ELF-1 (cell line): ENCODE measurements around the gene SYCP3.

Source experiments
- DNase-seq: peaks from one replicate; pipeline ENCODE4 v3.0.0-alpha.2; 2016; ENCODE audit warnings: low read depth, low spot score

SYCP3 gene

DNA sequence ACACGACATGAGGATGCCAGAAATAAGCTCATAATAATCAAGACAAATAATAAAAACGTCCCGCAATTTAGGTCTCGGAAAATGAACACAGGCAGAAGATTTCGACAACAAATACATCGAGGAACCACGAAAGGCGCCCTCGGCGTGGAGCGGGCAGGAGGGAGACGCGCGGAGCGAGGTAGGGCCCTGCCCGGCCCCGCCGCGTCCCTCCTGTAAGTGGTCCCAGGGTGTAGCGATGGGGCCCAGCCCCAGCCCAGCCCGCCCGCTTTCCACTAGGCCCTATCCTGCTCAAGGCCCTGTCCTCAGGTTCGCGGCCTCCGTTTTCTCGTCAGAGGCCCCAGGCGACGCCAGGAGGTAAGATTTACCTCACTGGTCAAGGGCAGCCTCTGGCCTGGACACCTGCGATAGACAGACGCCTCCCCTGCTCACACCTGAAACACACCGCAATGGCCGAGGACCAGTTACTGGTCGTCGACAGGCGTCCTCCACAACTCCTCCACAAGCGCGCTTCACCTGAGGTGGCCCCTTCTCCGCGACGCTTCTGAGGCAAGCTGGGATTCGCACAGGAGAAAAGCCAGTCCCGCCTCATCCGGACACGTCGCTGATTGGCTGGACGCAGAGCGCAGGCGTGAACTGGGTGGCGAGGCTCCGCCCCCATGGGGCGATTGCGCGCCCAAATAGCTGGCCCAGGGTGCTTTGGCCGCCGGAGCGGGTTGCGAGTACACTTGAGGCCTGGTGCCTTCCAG is at the start of gene SYCP3:
SYCP3 (minus strand) TSS at position 543 of the 746 bp plus-strand sequence. CDS start 1,527 bp downstream, outside the sequence.
- no peak for DNase-seq

DNA sequence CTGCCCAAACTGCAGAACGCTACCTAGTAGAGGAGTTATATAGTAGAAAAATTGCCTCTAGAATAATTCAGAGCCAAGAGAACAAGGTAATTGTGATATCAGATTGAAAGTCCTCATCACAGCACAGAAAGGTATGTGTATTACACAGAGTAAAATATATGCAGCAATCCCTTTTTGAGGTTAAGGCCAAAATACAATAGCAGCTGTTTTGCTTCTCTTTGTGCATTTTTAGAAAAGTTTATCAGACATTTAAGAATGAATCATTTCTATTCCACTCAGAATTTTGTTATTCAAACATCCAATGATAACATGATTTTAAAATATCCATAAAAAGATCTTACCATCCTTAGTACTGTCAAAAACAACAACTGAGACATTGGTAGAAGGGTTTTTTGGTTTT is 46.4 kb upstream of the SYCP3 start:
- DNase-seq = no peak

DNA sequence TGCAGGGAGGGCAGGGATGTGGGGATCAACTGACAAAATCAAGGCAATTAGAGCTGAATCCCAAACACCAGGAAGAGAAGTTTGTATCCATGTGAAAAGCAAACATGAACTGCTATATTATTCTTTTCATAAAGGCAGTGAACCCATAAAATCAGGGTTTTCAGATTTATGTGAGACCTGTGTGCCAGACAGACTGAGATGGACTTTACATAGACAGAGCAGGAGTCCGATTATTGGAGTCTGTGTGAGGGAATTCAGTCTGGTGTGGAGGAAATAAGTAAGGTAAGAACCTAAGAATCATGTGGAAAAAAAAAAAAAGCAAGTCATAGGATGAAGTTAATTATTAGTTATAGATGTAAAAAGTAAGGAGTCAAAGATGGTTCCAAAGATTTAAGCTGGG is 45.1 kb upstream of the SYCP3 start:
- no peak for DNase-seq

DNA sequence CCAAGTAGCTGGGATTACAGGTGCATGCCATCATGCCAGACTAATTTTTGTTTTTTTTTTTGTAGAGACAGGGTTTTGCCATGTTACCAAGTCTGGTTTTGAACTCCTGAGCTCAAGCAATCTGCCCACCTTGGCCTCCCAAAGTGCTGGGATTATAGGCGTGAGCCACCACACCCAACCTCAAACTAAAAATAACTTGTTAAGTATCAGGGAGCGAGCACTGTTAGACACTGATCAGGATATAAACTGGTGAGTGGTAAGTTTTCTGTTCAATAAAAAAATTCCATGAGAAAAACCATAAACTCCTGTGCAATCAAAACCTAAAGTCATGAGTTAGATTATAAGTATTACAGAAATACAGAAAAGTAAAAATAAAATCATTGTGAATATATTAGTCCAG is 44.6 kb upstream of the SYCP3 start:
- no peak for DNase-seq

DNA sequence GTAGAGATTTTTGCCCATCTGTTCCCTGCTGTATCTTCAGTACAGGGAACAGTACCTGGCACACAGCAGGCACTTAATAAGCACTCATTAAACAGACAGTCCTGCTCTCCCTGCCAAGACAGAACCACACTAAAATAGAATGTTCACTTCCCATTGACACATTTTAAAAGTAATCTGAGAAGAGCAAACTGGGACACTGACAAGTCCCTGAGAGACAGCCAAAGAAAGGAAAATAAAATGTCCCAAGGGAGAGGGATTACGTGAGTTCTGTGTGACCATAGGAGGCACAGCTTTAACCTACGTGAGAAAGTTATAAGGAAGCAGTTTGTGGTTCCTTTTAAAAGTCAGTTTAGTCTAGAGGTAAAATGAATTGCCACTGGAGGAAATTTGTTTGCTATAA is 43.9 kb upstream of the SYCP3 start:
- no peak for DNase-seq

DNA sequence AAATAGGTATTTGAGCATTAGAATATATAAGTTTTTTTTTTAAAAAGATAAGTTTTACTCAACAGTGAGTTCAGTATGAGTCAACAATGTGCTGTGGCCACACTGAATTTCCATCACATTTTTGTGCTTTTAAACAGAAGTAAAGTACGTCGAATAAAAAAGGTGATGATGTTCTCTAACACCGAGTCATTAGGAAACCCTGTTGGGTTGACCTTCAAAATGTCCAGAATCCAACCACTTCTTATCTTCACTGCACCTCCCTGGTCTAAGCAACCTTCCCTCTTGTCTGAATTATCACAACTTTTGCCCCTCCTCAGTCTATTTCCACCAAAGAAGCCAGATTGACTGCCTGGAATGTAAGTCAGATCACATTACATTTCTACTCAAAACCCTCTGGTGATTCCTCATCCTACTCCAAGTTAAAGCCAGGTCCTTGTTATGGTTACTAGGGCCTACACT is 43.0 kb upstream of the SYCP3 start:
- no peak for DNase-seq

DNA sequence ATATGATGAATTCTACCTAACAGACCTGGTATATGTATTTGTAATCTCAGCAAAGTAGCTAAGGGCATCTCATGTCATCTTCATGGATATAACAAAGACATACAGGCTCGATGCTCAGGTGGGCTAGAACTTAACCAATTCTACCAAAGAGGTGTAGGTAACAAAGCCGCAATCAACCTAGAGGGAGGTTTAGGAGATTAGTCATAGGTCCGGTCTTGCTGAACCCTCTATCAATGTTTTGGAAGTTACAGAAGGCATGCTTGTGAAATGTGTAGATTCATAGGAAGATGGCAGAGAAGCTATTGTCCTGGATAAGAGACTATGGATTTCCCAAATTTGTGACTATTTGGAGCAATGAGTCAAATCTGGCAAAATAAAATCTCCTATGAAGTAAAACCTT is 42.6 kb upstream of the SYCP3 start:
- DNase-seq = no peak

DNA sequence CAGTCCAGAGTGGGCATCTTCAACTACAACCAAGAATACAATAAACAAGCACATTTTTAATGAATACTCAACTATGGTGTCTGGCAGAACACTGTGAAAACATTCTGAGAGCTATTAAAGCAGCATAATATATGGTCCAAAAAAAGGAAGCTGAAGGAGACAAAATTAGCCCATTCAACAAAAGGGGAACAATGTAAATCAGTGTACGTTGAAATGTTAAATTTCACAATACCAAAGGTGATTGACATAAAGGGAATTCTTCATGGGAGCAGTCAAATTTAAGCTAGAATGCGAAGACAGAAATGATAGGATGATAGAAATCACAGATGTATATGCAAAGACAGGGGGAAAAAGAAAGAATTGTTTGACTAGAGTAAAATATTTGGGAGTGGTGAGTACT is 41.3 kb upstream of the SYCP3 start:
- no peak for DNase-seq

DNA sequence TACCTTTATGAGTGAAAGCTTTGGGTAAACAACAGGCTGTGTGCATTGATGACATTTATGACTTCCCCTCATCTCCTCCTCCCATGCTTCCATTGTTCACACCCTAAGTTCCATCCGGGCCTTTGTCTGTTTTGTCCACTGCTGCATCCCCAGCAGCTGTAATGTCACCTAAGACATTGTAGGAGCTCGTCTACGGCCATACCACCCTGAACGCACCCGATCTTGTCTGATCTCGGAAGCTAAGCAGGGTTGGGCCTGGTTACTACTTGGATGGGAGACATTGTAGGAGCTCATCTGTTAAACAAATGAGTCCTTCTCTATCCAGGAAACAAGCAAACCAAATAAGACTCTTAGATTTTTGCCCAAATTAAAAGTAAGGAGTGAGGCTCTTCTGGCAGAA is 40.4 kb upstream of the SYCP3 start:
- DNase-seq = no peak

DNA sequence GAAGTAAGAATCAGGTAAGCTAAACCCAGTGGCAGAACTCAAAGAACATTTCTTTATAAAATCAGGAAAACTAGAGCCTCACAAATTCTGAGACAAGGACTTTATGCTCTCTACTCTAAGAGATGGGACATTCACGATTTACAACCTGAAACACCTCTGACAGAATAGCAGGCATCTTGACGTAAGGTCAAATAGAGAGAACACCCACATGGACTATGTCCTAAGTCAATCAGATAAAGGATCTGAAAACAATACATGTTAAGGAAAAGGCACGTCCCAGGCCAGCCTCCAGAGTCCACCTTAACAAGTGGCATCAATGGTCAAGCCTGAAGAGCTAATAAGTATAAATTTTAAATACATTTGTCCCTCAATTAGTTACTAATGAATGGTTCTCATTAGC is 39.9 kb upstream of the SYCP3 start:
- no peak for DNase-seq

DNA sequence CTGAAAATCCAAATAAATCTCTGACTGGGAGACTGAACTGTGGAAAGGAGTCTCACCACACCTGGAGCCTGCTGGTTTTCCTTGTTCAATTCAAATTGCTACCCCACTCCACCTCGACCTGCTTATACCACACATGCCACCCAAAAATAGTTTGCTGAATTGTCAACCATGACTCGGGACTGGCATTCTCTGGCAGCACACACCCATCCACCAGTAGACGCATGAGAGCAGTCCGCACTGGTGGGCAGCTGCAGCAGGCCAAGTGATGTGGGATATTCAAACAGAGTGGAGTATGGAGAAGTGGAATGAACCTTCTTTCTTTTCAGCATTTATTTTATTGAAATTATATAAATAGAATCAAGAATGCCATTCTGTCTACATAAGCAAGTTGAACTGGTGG is 38.7 kb upstream of the SYCP3 start:
- DNase-seq = no peak

DNA sequence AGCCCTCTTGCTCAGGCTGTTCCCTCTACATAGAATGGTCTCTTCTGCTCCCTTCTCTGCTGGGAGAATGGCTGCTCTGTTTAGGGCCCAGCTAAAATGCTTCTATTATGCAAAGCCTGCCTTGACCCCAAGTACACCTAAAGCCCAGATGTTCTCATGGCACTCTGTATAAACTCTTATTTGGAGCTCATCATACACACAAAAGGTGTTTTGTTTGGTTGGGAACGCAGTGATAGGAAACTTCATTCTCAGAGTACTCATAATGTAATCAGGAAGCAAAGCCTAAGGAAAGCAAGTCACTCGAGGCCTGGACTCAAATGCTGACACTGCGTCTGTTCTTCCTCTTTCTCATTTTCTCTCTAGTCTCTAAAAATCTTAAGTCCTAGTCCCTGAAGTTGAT is 38.2 kb upstream of the SYCP3 start:
- no peak for DNase-seq

DNA sequence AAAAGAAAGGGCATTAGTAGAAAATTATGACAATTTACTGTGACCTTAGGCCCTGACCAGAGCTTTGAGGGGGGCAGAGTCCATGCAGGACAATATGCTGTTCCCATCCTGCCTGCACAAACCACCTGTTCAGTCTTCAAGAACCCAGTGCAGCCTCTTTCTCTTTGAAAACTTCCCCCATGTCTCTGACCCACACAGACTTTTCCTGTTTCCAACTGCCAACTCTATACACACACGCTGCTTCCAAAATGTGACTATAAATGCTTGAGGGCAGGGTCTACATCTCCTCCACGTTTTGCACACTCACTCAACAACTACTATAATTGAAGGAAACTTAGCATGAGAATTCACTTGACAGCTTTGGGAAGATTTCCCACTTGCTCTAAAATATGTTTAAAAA is 36.6 kb upstream of the SYCP3 start:
- no peak for DNase-seq

DNA sequence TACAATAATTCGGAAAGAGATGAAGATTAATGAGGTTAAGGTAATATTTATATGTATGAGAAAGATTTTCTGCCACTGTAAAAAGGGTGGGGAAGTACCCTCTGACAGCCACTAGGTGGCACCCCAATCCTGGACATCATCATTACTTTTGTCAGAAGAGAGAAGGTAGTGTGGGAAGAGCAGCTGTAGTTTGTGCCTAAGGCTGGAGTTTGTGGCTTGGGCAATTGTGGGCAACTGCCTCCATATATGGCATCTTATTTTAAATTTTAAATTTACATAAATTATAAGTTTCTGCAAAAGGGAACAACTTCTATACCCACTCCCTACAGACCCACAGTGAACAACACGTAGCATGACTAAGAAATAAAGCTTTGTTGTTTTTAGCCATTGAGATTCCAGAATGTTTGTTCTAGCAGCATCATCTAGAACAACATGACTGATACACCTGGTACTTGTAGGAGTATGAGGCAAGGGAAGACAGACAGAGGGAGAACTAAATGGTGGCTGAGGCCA is 34.4 kb upstream of the SYCP3 start:
- peak; percentile 55 for DNase-seq

DNA sequence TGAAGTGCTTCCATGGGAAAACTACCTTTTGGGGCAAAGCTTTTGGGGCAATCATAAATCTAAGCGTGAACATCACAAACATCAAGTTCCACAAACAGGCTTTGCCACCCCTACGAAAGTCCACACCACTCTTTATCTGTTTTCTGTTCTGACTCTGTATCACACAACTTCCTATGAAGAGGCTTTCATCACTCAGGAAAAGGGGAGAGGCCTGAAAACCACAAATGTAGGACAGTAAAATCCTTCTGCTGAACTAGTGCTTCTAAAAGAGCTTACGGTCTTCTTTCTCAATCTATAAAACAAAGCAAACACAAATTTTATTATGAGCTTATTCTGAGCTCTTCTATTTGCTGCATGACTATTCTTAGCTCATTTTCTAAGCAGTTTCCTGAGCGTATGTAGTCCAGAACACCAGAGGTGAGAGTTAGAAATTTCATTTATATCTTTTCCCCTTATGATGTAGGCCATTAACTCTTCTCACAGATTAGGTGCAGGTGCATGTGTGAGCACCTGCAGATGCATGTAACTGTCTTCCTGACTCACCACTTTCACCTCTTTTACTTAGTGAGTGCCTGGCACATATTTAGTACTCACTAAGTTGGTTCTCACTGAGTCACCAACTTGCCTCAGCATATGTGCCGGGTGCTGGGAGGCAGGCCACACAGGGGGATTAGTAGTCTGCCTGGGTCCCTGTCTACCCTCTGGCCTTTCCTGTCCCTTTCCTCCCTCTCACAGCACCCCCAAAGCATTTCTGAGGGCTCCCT is 32.9 kb upstream of the SYCP3 start:
- DNase-seq = no peak

DNA sequence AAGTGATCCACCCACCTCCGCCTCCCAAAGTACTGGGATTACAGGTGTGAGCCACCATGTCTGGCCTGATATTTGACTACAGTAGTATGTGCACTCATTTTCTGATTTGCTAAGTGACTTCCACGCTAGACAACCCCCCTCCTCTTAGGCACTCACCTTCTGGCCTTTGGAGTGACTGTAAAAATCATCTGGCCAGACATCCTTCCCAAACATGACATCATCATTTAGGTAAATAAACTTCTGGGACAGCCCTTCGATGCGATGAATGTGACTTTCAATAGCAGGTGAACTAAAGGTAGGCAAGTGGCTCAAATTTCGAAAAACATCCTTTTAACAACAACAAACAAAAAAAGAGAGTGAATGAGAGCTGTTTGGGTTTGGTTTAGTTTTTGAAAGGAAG is 30.6 kb upstream of the SYCP3 start:
- DNase-seq = no peak

DNA sequence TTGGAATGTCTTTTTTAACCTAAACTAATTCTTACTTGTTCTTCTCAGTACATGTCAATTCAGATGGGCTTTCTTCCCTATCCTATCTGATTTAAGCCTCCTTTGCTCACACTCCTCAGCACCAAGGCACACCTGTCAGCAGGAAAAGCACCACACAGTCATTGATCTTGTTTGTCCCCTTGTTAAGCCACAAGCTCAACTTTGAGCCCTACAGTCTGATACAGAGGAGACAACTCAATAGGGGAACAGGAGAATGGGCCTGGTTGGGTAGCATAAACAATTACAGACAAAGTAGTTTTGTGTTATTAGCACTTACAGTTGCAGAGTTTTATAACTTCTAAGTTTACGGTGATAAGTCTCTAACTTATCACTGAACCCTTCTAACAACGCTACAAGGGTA is 29.5 kb upstream of the SYCP3 start:
- no peak for DNase-seq

DNA sequence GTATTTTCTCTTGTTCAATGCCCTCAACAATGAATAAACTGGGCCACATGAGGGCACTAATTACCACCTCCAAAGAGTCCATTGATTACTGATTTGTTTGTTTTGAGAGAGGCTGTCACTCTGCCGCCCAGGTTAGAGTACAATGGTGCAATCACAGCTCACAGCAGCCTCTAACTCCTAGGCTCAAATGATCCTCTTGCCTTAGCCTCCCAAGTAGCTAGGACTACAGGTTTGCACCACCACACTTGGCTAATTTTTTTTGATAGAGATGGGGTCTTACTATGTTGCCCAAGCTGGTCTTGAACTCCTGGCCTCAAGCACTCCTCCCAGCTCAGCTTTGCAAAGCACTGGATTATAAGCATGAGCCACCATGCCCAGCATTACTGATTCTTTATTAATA is 28.3 kb upstream of the SYCP3 start:
- no peak for DNase-seq

DNA sequence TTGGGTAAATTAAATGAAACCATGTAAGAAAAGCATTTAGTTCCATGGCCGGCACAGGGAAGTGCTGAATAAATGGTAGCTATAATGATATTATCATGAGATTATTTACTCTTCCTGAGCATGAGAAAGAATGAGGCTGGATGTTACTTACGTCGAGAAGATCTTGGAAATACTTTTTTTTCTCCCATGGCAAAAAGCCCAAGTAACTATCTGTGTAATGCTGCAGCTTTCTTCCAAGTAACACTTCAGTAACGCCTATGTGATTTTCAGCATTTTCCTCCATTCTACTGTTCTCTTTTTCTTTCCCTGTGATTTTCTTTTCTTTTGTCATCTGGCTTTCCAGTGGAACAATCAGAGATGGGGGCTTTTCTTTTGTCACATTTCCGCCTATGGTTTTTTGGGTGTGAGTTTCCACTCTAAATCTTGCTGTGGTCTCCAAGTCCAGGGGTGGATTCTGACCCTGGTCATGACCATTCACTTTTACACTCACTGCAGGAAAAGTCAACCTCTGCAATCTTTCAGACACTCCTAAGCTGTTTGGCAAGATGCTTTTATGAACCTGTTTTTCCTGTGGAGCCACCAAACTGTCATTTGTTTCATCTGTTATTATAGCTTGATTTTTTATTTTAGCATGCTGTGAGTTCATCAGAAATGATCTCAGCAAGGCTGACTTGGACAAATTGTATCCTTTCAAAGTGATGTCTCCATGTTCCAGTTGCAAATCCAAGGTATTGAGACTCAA is 25.0 kb upstream of the SYCP3 start:
- DNase-seq = no peak

DNA sequence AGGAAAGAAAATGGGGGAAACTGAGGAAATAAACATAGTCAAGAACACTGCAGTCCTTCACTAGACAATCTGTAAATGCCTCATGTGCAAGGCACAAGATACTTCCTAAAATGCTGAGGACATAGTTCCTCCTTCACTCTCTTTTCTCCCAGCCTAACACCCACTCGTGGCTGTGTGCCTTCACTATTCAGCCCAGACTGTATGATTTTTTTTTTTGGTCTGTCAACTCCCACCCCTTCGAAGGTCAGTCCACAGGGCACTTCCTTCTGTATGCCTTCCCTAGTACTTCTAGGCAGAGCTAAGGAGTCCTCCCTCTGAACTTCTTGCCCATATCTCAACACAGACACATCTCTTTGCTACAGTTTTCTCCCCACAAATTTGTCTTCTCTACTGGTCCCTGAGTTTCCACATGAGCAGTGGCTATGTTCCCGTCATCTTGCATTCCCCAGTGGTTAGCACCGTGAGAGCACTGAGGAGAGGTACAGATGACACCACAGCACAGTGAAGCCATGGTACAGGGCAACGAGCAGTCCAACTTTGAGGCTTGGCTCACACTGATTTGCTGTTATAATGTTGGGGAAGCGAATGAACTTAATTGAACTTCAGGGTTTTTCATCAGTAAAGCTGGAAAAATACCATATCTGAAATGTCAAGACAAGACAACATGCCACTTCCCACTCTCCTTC is 24.1 kb upstream of the SYCP3 start:
- no peak for DNase-seq

DNA sequence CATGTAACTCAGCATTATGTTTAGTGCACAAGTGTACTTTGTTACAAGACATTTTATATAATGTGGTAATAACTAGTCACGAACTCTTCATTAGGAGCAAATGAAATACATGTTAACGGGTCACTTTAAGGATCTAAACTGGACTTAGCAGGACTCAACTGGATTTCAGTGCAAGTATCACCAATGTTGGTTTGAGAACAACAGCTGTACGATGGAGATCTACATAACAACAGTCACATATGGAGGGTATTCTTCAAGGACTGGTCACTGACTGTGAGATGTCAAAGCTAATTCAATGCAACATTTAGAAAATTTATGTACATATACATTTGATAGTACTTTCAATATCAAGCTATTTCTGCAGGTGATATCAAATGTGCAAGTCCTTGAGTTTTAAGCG is 22.5 kb upstream of the SYCP3 start:
- DNase-seq = no peak

DNA sequence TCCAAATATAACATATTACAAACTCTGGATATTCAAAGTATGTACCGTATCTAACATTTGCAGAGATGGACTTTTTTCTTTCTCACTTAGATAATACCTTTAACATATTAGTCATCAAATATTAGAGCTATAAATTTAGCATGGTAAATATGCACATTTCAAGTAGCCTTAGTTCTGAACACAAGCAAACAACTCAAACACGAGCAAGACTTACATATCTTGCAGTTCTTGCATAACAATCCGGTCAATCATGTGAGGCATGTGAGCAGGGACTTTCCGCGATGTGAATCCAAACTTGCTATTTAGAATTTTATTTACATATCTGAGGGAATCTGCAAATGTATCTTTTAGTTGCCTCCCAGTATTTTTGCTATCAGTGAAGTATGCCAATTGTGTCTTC is 22.1 kb upstream of the SYCP3 start:
- DNase-seq = no peak
